Activated CD4-positive, alpha-beta T cell treated with anti-CD3 and anti-CD28 coated beads, Interleukin-2, amount 50 U/mL, for 24 hours (primary cell): ENCODE data around the gene SOX5.

Experiments used
- DNase-seq, 2 donors: peaks; one replicate each; pipeline ENCODE4 v3.0.0-alpha.2; 2020; ENCODE audit warnings: low read depth in 1 of 2, low spot score in 1 of 2

SOX5 gene

DNA sequence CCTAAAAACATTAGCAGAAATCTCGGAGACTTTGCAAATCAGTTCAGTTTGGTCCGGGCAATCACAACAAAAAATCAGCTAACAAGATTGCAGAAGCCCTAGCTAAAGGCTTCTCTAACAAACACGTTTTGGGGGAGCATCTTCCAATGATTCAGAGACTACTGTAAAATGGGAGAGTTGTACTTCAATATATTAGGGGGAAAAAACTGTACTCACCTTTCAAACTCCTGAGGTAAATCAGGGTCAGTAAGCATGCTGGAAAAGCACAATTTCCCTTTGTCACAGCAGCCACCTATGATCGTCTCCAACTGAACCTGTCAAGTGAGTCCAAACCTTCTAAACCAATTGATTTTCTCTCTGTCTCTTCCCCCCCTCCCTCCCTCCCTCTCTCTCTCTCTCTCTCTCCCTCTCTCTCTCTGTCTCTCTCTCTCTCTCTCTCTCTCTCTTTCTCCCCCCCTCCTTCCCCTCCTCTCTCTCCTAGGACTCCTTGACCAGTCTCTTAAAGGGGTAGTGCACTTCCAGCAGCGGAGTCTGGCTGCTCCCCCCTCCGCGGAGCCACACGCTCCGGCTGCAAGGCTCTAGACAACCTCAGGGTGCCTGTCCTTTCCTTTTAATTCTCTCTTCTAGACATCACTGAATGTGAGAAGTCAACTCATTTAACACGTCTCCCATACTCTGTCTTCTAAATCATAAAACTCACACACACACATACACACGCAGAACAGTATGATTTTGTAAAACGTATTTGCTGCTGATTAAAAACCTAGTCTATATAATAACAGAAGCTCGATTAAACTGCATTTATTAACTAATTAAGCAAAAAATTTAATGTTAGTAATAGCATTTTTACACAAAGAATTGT, at the start of gene SOX5:
Gene SOX5, minus strand, starts transcription at position 323 of the 862 bp plus-strand sequence. Its CDS starts 69 bp downstream, at position 254.
- no peak for DNase-seq

- DNase-seq: no peak
Observed at GRCh38 chr12:23987046-23987445, 37.6 kb upstream of the SOX5 start.

DNA sequence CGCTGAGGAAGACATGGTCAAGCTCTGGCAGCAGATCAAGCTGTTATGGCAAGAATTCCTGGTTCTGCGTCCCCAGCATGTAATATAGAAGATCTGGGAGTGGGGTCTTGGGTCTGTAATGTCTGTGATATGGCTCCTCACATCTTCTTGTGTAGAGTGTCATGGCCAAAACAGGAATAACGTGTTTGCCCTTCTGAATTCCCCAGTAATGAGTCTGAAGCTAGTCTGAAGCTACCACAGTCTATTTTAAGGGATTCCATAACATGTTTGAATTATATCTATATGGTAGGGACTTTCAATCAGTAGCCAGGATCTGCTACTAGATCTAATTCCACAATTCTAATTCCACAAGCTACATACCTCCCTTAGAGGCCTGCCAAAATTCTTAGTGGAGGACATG, 31.4 kb upstream of the SOX5 start:
- DNase-seq: no peak

GRCh38 chr12:23964812-23965211, 15.3 kb upstream of the SOX5 start:
- DNase-seq: no peak

- DNase-seq: no peak
Observed at GRCh38 chr12:23959826-23960225, 10.4 kb upstream of the SOX5 start.

- DNase-seq: no peak
Observed at GRCh38 chr12:23954332-23954731, 4.9 kb upstream of the SOX5 start.

GRCh38 chr12:23952071-23952470, 2.6 kb upstream of the SOX5 start:
- DNase-seq: no peak

DNA sequence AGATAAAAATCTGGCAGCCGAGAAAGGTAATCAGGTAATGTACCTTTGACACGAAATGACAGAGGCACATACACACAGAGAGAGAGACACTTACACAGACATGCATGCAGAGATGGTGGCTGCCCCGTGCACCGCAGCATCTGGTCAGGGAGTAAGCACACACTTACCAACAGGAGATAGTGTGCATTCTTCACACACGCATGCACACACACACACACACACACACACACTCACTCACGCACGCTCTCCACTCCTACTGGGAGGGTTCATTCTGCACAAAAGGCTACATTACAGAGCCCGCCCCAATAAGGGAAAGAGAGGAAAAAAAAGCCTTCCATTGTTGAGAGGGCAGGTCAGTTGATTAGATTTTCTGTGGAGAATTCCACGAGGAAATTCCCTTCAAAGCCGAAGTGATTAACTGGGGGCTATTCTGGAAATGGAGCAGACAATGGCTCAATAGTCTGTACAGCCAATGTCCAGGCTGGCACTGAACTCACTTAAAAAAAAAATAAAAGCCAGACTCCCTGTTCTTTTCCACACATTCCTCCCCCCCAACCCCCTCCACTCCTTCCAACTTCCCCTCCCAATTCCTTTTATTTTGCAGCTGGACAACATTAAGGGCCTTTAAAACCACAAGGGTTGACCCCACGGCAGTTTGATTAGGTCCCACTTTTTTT, 1.4 kb upstream of the SOX5 start:
- DNase-seq: no peak

GRCh38 chr12:23950210-23950774, 822 bp upstream of the SOX5 start:
- DNase-seq: no peak

DNA sequence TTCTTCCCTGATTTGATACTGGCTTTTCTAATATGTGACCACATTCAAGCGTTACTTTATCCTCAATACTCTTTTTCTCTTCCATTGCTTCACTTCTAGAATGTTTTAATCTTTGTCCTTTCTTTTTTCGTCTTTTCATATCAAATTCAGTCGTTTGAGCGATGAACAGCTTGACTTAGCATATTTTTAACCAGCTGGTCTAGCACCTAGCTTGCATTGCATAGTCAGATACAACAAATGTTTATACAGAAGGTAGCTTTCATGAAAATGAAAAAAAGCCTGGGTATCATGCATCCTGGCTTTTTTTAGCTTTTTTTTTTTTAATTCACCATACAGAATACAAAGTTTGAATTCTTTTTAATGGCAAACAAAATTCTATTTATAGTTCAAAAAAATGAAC, 1.2 kb downstream of the SOX5 start:
- no peak for DNase-seq

DNA sequence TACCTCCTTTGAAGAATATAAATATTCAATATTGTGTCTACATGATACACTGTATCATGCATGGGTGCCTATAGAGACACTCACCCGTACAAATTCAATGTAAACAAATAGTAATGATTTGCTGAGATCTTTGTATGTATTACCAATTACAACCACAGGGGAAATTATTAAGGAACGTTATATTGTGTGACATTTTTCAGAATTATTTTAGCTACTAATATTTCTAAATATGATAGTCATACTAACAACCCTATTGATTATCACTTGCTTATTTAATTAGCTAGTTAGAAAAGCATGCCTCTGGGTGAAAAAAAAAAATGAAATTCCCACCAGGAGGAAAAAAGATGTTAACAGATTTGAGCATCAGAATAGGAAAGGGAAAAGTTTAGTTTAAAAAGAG, 2.1 kb downstream of the SOX5 start:
- no peak for DNase-seq

GRCh38 chr12:23945249-23945648, 4.2 kb downstream of the SOX5 start:
- no peak for DNase-seq

DNA sequence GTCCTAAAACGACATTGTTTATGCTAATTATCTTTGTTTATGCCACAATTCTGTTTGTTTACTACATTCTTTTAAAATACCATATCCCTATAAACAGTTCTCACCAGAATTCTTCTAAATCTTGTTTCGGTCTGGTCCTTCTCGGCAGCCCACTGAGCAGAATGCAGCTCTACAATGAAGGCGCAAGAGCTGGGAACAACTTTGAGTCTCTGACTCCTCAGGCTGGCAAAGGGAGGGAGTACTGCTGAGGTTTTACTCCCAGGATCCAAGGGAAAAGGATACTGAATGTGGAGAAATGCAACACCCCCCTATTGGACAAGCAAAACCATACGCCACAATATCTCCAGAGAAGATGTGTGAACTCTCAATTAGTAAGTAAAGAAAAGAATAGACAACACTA, 5.4 kb downstream of the SOX5 start:
- DNase-seq: no peak

DNA sequence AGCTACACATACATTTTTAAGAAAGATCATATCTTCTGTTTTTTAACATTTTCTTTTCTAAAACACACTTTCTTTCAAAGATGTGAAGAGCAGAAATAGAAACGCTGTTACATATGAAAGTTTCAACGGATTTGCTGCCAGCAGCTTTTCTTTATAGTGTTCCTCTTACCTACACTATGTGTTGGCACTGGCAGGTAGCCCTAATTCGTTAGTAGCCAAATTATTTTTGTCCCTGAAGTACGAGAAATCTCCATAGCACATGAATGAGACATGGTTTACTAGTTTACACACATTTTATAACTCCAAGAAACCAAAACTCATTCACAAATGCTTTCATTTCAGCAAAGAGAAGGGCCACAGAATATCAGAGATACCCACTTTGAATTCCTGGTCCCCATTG, 6.6 kb downstream of the SOX5 start:
- DNase-seq: no peak

DNA sequence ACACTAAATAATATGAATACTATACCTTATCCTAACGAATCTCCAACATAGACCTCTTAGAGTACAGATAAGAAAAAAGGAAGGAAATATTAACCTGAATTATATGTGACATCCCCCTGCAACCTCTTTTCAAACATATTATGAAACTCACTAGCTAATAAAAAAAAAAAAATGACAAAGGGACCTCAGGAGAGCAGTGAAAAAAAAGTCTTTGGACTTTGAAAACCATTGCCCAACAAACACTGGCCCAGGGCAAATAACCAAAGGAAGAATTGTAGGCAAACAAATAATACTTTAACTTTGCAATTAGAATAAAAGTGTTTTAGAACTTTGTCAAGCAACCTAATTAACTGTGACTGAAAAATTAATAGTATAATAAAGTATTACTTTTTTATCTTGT, 7.7 kb downstream of the SOX5 start:
- no peak for DNase-seq

- no peak for DNase-seq
Observed at GRCh38 chr12:23938422-23938821, 11.0 kb downstream of the SOX5 start.

DNA sequence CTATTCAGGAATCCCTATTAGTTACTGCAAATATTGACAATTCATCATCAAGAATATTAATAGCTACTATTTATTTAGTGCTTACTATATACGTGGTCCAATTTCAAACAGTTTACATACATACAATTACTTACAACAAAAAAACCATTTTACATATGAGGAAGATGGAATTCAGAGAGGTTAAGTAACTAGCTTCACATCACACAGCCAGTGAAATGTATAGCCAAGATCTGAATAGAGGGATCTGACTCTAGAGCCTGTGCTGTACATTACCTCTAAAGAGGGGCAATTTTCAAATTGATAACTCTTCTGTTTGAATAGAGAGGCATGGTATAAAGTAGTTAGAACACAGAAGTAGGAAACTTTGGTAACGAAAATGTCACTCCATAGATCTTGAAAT, 18.3 kb downstream of the SOX5 start:
- no peak for DNase-seq

DNA sequence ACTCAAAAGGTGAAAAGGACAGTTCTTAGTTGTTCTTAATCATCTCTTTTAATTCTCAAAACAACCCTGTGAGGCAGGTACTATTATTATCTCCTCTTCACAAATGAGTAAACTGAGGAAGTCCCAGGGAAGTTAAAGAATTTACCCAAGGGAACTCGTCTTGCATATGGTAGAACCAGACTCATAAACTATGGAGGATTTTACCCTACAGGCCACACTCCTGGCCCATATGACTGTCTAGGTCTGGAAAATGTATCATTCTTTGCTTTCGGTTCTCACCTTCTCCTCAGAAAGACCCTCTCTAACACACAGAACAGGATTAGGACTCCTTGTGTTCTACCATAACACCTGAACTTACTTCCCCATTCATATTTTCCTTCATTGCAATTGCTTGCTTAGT, 18.9 kb downstream of the SOX5 start:
- DNase-seq: no peak

DNA sequence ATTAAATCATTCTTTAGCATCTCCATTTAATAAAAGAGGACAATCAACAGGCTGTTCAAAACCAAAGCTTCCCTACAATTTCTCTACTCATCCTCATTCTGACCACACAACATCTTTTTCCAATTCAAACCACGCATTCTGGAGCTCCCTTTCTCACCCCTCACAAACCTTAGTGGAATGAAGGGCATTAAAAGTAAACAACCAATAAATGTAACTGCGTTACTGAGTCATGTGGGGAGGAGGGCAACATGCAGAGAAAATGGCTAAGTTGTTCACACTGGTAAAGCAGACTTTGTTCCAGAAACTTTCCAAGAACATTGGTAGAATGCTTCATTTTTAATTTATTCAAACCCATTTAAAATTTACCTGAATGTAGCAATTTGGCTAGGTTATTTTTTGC, 19.6 kb downstream of the SOX5 start:
- DNase-seq: no peak

GRCh38 chr12:23927907-23928306, 21.6 kb downstream of the SOX5 start:
- DNase-seq: no peak

DNA sequence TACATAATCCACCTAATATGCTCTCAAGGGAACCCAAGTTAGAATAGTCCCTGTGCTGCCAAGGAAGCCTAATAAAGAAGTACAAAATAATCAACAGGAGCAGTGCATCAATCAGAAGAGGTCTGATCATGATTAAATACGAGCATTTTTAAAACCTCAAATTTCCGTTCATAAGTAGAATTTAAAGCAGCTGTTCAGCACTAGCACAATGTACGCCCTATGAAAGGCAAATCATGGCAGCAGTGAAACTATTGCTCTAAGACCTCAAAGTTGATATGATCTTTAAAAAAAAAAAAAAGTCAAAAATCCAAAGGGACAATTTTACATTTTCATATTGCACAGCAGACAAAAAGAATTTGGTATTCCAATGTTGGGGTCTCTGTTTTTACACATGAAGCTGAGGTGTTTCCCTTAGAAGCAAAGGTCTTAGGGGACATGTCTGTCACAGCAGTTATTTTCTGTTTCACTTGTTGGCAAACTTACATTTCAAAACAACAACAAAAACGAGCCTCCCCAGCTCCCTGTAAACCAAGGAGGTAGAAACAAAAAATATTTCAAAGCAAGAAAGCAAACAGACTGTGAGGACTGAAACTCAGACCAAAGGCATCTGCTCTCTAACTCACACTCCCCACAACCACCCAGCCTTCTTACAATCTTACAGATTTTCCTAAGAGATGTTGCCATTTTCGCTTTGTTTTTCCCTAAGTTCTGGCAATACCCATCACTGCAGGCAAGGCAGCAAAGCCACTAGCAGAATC, 28.2 kb downstream of the SOX5 start:
- no peak for DNase-seq

DNA sequence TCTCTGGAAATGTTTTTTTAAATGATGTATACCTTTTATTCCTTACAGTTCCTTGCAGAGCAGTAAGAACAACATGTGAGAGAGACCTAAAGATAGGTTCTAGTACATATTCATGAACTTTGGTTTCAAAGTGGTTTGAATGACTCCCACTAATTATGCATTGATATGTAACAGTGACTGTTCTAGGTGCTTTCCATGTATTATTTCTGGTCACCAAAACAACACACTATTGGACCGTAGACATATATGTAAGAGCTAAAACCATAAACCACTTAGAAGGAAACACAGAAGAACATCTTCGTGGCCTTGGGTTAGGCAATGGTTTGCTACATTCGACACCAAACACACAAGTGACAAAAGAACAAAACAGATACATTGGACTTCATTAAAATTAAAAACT, 37.9 kb downstream of the SOX5 start:
- DNase-seq: no peak
